ENCODE measurements around the gene CFL2.

DNA sequence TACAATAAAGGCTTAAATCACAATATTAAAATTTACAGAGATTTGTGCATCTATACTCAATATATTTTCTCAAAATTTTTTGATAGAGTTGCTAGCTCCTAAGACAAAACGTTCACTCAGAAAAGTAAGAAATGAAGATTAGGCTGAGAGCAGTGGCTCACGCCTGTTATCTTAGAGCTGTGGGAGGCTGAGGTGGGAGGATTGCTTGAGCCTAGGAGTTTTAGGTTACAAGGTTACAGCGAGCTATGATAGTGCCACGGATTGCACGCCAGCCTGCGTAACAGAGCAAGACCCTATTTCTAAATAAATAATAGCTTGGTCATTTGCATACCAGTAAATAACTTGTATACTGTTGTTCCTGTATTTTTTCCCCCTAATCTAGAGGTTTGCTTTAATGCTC, 35.0 kb upstream of the CFL2 start:
- TF ChIP-seq POLR2A (IDR thresholded peaks at IDR 0.05), result no peak
- TF ChIP-seq, protein P1, sequence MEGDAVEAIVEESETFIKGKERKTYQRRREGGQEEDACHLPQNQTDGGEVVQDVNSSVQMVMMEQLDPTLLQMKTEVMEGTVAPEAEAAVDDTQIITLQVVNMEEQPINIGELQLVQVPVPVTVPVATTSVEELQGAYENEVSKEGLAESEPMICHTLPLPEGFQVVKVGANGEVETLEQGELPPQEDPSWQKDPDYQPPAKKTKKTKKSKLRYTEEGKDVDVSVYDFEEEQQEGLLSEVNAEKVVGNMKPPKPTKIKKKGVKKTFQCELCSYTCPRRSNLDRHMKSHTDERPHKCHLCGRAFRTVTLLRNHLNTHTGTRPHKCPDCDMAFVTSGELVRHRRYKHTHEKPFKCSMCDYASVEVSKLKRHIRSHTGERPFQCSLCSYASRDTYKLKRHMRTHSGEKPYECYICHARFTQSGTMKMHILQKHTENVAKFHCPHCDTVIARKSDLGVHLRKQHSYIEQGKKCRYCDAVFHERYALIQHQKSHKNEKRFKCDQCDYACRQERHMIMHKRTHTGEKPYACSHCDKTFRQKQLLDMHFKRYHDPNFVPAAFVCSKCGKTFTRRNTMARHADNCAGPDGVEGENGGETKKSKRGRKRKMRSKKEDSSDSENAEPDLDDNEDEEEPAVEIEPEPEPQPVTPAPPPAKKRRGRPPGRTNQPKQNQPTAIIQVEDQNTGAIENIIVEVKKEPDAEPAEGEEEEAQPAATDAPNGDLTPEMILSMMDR (IDR thresholded peaks at IDR 0.05), result no peak
- TF ChIP-seq EP300 (IDR thresholded peaks at IDR 0.05), result no peak

All from tibial nerve (tissue), 4 donors.